Calu3 (cell line): ENCODE results near the gene LRMDA. TPM values are rescaled to one million over a fixed set of nuclear protein-coding genes. Genes with fewer than 3 reads are reported as not detected.

Experiments
- Bru-seq: library from RNA; stranded (reverse); fragments of 400-500 nt; gene quantifications from one replicate; lab custom pipeline; 2021; lab: Mats Ljungman, UMichigan
- BruChase-seq, 2 experiments: library from RNA; stranded (reverse); fragments of 400-500 nt; gene quantifications; one replicate each; lab custom pipeline; 2021; lab: Mats Ljungman, UMichigan
- BruUV-seq: library from RNA; stranded (reverse); fragments of 400-500 nt; replicated peaks from 2 replicates; lab custom pipeline; 2021; lab: Mats Ljungman, UMichigan
- CTCF ChIA-PET: fragments of 300-600 bp; sonication (Branson Sonifier 250); formaldehyde crosslinking; loops from one replicate; lab custom pipeline; 2022; ENCODE audit warnings: antibody characterized with exemption; lab: Charles Lee
- DNase-seq: peaks from one replicate; pipeline ENCODE4 v3.0.0; 2022
- H3K27ac Mint-ChIP-seq: one replicate; pipeline ENCODE4 v1.8.0; 2022; ENCODE audit warnings: mixed read lengths; ENCODE audit not compliant: unreplicated experiment
- H3K27me3 Mint-ChIP-seq: one replicate; pipeline ENCODE4 v1.8.0; 2022; ENCODE audit warnings: mixed read lengths; ENCODE audit not compliant: unreplicated experiment
- H3K36me3 Mint-ChIP-seq: one replicate; pipeline ENCODE4 v1.8.0; 2022; ENCODE audit warnings: mild to moderate bottlenecking, moderate library complexity, mixed read lengths; ENCODE audit not compliant: insufficient read depth, unreplicated experiment
- H3K4me1 Mint-ChIP-seq: one replicate; pipeline ENCODE4 v1.8.0; 2022; ENCODE audit warnings: mild to moderate bottlenecking, low read depth, mixed read lengths; ENCODE audit not compliant: unreplicated experiment
- H3K4me3 Mint-ChIP-seq: one replicate; pipeline ENCODE4 v1.8.0; 2022; ENCODE audit warnings: mild to moderate bottlenecking, low read depth, moderate library complexity, mixed read lengths; ENCODE audit not compliant: unreplicated experiment
- H3K9me3 Mint-ChIP-seq: one replicate; pipeline ENCODE4 v1.8.0; 2022; ENCODE audit warnings: low read depth, mixed read lengths; ENCODE audit not compliant: unreplicated experiment
- CTCF ChIP-seq: fragments of 200-600 bp; IDR thresholded peaks from one replicate; pipeline ENCODE4 v1.8.0; 2022; ENCODE audit warnings: antibody characterized with exemption; ENCODE audit not compliant: unreplicated experiment
- intact Hi-C: fragments of 100-400 bp; cut with micrococcal nuclease; formaldehyde crosslinking; loops from one replicate; pipeline ENCODE4 v1.10.0; 2022; ENCODE audit not compliant: unreplicated experiment
- long read RNA-seq: library from polyadenylated mRNA; stranded (forward); transcript quantifications from one replicate; pipeline ENCODE4 v2.0.0, GENCODE V29; 2022
- total RNA-seq: library from RNA; stranded (reverse); gene quantifications from 2 replicates; pipeline ENCODE4 v1.2.3, GENCODE V29; 2022

The LRMDA gene
- 5.5 and 7.6 TPM in 2 replicates for total RNA-seq
- percentile 50 among the genes with signal in this experiment for Bru-seq, nascent RNA
- percentile 78 among the genes with signal in this experiment for BruChase-seq, experiment 1, labeled RNA remaining after a 6-hour chase
- BruChase-seq, experiment 2, labeled RNA remaining after a 2-hour chase = percentile 77 among the genes with signal in this experiment
- long read RNA-seq, partial matches to known transcripts = 0 of 1 reads
- long read RNA-seq, other reads (novel, unspliced or antisense) = 1 of 1 reads

GRCh38 chr10:75431180-75432111, at the start of gene LRMDA:
LRMDA (plus strand) TSS chr10:75431624.
- DNase-seq = peak; percentile 59
- intact Hi-C loops = no loop called here
- Mint-ChIP-seq H3K4me3 (peak within 1 kb of the TSS; percentile 65), H3K4me1 (peaks cover 27% of the 10 kb centered on the region), H3K27ac (peak within 1 kb of the TSS; percentile 8), H3K27me3 (peaks cover 30% of the 10 kb centered on the region), H3K36me3 (peaks cover 16% of the 10 kb centered on the region), H3K9me3 (no peaks in the 10 kb centered on the region)
- CTCF ChIA-PET = interaction anchor here (1.0 to 1.1 kb wide), 2 partner anchors 18 to 20 kb away, joined by 4 read pairs; no protein-coding TSS in a partner anchor
- no TSS peak for BruUV-seq
- TF ChIP-seq CTCF = no peak

- TF ChIP-seq CTCF = no peak
- Mint-ChIP-seq H3K36me3 (no peaks in the 10 kb centered on the region), H3K27me3 (peaks cover 46% of the 10 kb centered on the region), H3K4me3 (no peak overlapping the region), H3K4me1 (no peaks in the 10 kb centered on the region), H3K27ac (no peak overlapping the region), H3K9me3 (peaks cover 14% of the 10 kb centered on the region)
- no TSS peak for BruUV-seq
- intact Hi-C loops = no loop called here
- CTCF ChIA-PET = no interaction called here
- DNase-seq = no peak
These were observed 45.3 kb upstream of the LRMDA start for GRCh38 chr10:75386128-75386527.

GRCh38 chr10:75388082-75388481, 43.3 kb upstream of the LRMDA start:
- no TSS peak for BruUV-seq
- no peak for DNase-seq
- peaks cover 46% of the 10 kb centered on the region for H3K27me3 Mint-ChIP-seq
- no peak overlapping the region for H3K27ac Mint-ChIP-seq
- H3K4me1 Mint-ChIP-seq = no peaks in the 10 kb centered on the region
- TF ChIP-seq CTCF = no peak
- CTCF ChIA-PET = interaction anchor here (1.0 kb wide), 1 partner anchor 12 kb away, joined by 3 read pairs; no protein-coding TSS in a partner anchor
- no peak overlapping the region for H3K4me3 Mint-ChIP-seq
- intact Hi-C loops = no loop called here
- peaks cover 10% of the 10 kb centered on the region for H3K9me3 Mint-ChIP-seq
- no peaks in the 10 kb centered on the region for H3K36me3 Mint-ChIP-seq

- TF ChIP-seq CTCF = no peak
- no peak overlapping the region for H3K4me3 Mint-ChIP-seq
- CTCF ChIA-PET = no interaction called here
- H3K9me3 Mint-ChIP-seq = peaks cover 10% of the 10 kb centered on the region
- no TSS peak for BruUV-seq
- no peak overlapping the region for H3K27ac Mint-ChIP-seq
- no peaks in the 10 kb centered on the region for H3K4me1 Mint-ChIP-seq
- H3K36me3 Mint-ChIP-seq = no peaks in the 10 kb centered on the region
- peaks cover 28% of the 10 kb centered on the region for H3K27me3 Mint-ChIP-seq
- DNase-seq = no peak
- intact Hi-C loops = no loop called here
These were observed 41.2 kb upstream of the LRMDA start for GRCh38 chr10:75390178-75390577.
